ENCODE results near the gene RHOT2.
A peak's percentile ranks its signal among the peaks of the same experiment; 100 is the strongest.

RHOT2 gene

GRCh38 chr16:662597-662996 is 5.3 kb upstream of the RHOT2 start:
- H3K27me3 ChIP-seq (ENCODE audit: control insufficient read depth in 1 of 2, insufficient read depth in 2 of 2, low read length in 2 of 2): no peaks in the 10 kb centered on the region
- no peaks in the 10 kb centered on the region for H3K9me3 ChIP-seq (ENCODE audit: control insufficient read depth in 2 of 2, low read length in 2 of 2)
- H3K27ac ChIP-seq (ENCODE audit: low read length): no peak overlapping the region
- peaks cover 26% of the 10 kb centered on the region for H3K4me1 ChIP-seq (ENCODE audit: control insufficient read depth, insufficient read depth, low read length)
- peaks cover 0 to 3% of the 10 kb centered on the region in 2 donors for H3K36me3 ChIP-seq (ENCODE audit: control insufficient read depth in 2 of 2, insufficient read depth in 2 of 2, low read length in 2 of 2)
- H3K9ac ChIP-seq (ENCODE audit: low read length in 2 of 2): no peak overlapping the region
- no peak overlapping the region for H3K4me3 ChIP-seq (ENCODE audit: low read length in 2 of 2)

- no peak overlapping the region for H3K27ac ChIP-seq (ENCODE audit: low read length)
- peaks cover 21% of the 10 kb centered on the region for H3K4me1 ChIP-seq (ENCODE audit: control insufficient read depth, insufficient read depth, low read length)
- H3K36me3 ChIP-seq (ENCODE audit: control insufficient read depth in 2 of 2, insufficient read depth in 2 of 2, low read length in 2 of 2): peaks cover 6 to 11% of the 10 kb centered on the region in 2 donors
- no peak overlapping the region for H3K4me3 ChIP-seq (ENCODE audit: low read length in 2 of 2)
- no peaks in the 10 kb centered on the region for H3K27me3 ChIP-seq (ENCODE audit: control insufficient read depth in 1 of 2, insufficient read depth in 2 of 2, low read length in 2 of 2)
- no peak overlapping the region for H3K9ac ChIP-seq (ENCODE audit: low read length in 2 of 2)
- H3K9me3 ChIP-seq (ENCODE audit: control insufficient read depth in 2 of 2, low read length in 2 of 2): no peaks in the 10 kb centered on the region
These were observed 1.4 kb upstream of the RHOT2 start for GRCh38 chr16:666572-666971.

- peaks cover 6 to 16% of the 10 kb centered on the region in 2 donors for H3K36me3 ChIP-seq (ENCODE audit: control insufficient read depth in 2 of 2, insufficient read depth in 2 of 2, low read length in 2 of 2)
- H3K27me3 ChIP-seq (ENCODE audit: control insufficient read depth in 1 of 2, insufficient read depth in 2 of 2, low read length in 2 of 2): no peaks in the 10 kb centered on the region
- no peaks in the 10 kb centered on the region for H3K9me3 ChIP-seq (ENCODE audit: control insufficient read depth in 2 of 2, low read length in 2 of 2)
- H3K9ac ChIP-seq (ENCODE audit: low read length in 2 of 2): peak overlapping the region; percentile 72 to 93
- H3K4me1 ChIP-seq (ENCODE audit: control insufficient read depth, insufficient read depth, low read length): peaks cover 20% of the 10 kb centered on the region
- H3K27ac ChIP-seq (ENCODE audit: low read length): peak overlapping the region; percentile 66
- peak overlapping the region in 1 of 2 donors; percentile 82 for H3K4me3 ChIP-seq (ENCODE audit: low read length in 2 of 2)
These were observed 686 bp upstream of the RHOT2 start for GRCh38 chr16:667113-667779.

- peaks cover 13 to 20% of the 10 kb centered on the region in 2 donors for H3K36me3 ChIP-seq (ENCODE audit: control insufficient read depth in 2 of 2, insufficient read depth in 2 of 2, low read length in 2 of 2)
- no peaks in the 10 kb centered on the region for H3K9me3 ChIP-seq (ENCODE audit: control insufficient read depth in 2 of 2, low read length in 2 of 2)
- H3K4me3 ChIP-seq (ENCODE audit: low read length in 2 of 2): peak overlapping the region; percentile 58 to 82
- H3K27me3 ChIP-seq (ENCODE audit: control insufficient read depth in 1 of 2, insufficient read depth in 2 of 2, low read length in 2 of 2): no peaks in the 10 kb centered on the region
- H3K9ac ChIP-seq (ENCODE audit: low read length in 2 of 2): peak overlapping the region; percentile 75 to 93
- peak overlapping the region; percentile 66 for H3K27ac ChIP-seq (ENCODE audit: low read length)
- peaks cover 20% of the 10 kb centered on the region for H3K4me1 ChIP-seq (ENCODE audit: control insufficient read depth, insufficient read depth, low read length)
These were observed 713 bp downstream of the RHOT2 start for GRCh38 chr16:668519-669171.

GRCh38 chr16:669666-670065 is 1.7 kb downstream of the RHOT2 start:
- H3K36me3 ChIP-seq (ENCODE audit: control insufficient read depth in 2 of 2, insufficient read depth in 2 of 2, low read length in 2 of 2): peaks cover 13 to 20% of the 10 kb centered on the region in 2 donors
- H3K4me1 ChIP-seq (ENCODE audit: control insufficient read depth, insufficient read depth, low read length): peaks cover 20% of the 10 kb centered on the region
- peak overlapping the region in 1 of 2 donors; percentile 82 for H3K4me3 ChIP-seq (ENCODE audit: low read length in 2 of 2)
- H3K9ac ChIP-seq (ENCODE audit: low read length in 2 of 2): no peak overlapping the region
- no peaks in the 10 kb centered on the region for H3K27me3 ChIP-seq (ENCODE audit: control insufficient read depth in 1 of 2, insufficient read depth in 2 of 2, low read length in 2 of 2)
- no peaks in the 10 kb centered on the region for H3K9me3 ChIP-seq (ENCODE audit: control insufficient read depth in 2 of 2, low read length in 2 of 2)
- H3K27ac ChIP-seq (ENCODE audit: low read length): no peak overlapping the region

- H3K4me3 ChIP-seq (ENCODE audit: low read length in 2 of 2): no peak overlapping the region
- H3K36me3 ChIP-seq (ENCODE audit: control insufficient read depth in 2 of 2, insufficient read depth in 2 of 2, low read length in 2 of 2): peaks cover 13 to 20% of the 10 kb centered on the region in 2 donors
- no peak overlapping the region for H3K27ac ChIP-seq (ENCODE audit: low read length)
- no peak overlapping the region for H3K9ac ChIP-seq (ENCODE audit: low read length in 2 of 2)
- H3K9me3 ChIP-seq (ENCODE audit: control insufficient read depth in 2 of 2, low read length in 2 of 2): no peaks in the 10 kb centered on the region
- H3K27me3 ChIP-seq (ENCODE audit: control insufficient read depth in 1 of 2, insufficient read depth in 2 of 2, low read length in 2 of 2): peaks cover 0 to 4% of the 10 kb centered on the region in 2 donors
- peaks cover 30% of the 10 kb centered on the region for H3K4me1 ChIP-seq (ENCODE audit: control insufficient read depth, insufficient read depth, low read length)
These were observed 2.8 kb downstream of the RHOT2 start for GRCh38 chr16:670485-671352.

- peaks cover 0 to 4% of the 10 kb centered on the region in 2 donors for H3K27me3 ChIP-seq (ENCODE audit: control insufficient read depth in 1 of 2, insufficient read depth in 2 of 2, low read length in 2 of 2)
- no peak overlapping the region for H3K9ac ChIP-seq (ENCODE audit: low read length in 2 of 2)
- no peaks in the 10 kb centered on the region for H3K9me3 ChIP-seq (ENCODE audit: control insufficient read depth in 2 of 2, low read length in 2 of 2)
- no peak overlapping the region for H3K27ac ChIP-seq (ENCODE audit: low read length)
- H3K4me1 ChIP-seq (ENCODE audit: control insufficient read depth, insufficient read depth, low read length): peaks cover 37% of the 10 kb centered on the region
- H3K36me3 ChIP-seq (ENCODE audit: control insufficient read depth in 2 of 2, insufficient read depth in 2 of 2, low read length in 2 of 2): peaks cover 13 to 20% of the 10 kb centered on the region in 2 donors
- no peak overlapping the region for H3K4me3 ChIP-seq (ENCODE audit: low read length in 2 of 2)
These were observed 3.6 kb downstream of the RHOT2 start for GRCh38 chr16:671353-672131.

GRCh38 chr16:672371-672770 is 4.4 kb downstream of the RHOT2 start:
- Histone ChIP-seq H3K9ac (ENCODE audit: low read length in 2 of 2) (no peak overlapping the region), H3K36me3 (ENCODE audit: control insufficient read depth in 2 of 2, insufficient read depth in 2 of 2, low read length in 2 of 2) (peaks cover 13 to 20% of the 10 kb centered on the region in 2 donors), H3K4me3 (ENCODE audit: low read length in 2 of 2) (no peak overlapping the region), H3K27me3 (ENCODE audit: control insufficient read depth in 1 of 2, insufficient read depth in 2 of 2, low read length in 2 of 2) (peaks cover 0 to 4% of the 10 kb centered on the region in 2 donors), H3K27ac (ENCODE audit: low read length) (no peak overlapping the region), H3K4me1 (ENCODE audit: control insufficient read depth, insufficient read depth, low read length) (peaks cover 32% of the 10 kb centered on the region), H3K9me3 (ENCODE audit: control insufficient read depth in 2 of 2, low read length in 2 of 2) (no peaks in the 10 kb centered on the region)

GRCh38 chr16:672851-673250 is 4.9 kb downstream of the RHOT2 start:
- Histone ChIP-seq H3K4me3 (ENCODE audit: low read length in 2 of 2) (no peak overlapping the region), H3K9me3 (ENCODE audit: control insufficient read depth in 2 of 2, low read length in 2 of 2) (no peaks in the 10 kb centered on the region), H3K36me3 (ENCODE audit: control insufficient read depth in 2 of 2, insufficient read depth in 2 of 2, low read length in 2 of 2) (peaks cover 13 to 20% of the 10 kb centered on the region in 2 donors), H3K27me3 (ENCODE audit: control insufficient read depth in 1 of 2, insufficient read depth in 2 of 2, low read length in 2 of 2) (peaks cover 0 to 4% of the 10 kb centered on the region in 2 donors), H3K9ac (ENCODE audit: low read length in 2 of 2) (no peak overlapping the region), H3K27ac (ENCODE audit: low read length) (no peak overlapping the region), H3K4me1 (ENCODE audit: control insufficient read depth, insufficient read depth, low read length) (peaks cover 27% of the 10 kb centered on the region)

- Histone ChIP-seq H3K27ac (ENCODE audit: low read length) (no peak overlapping the region), H3K27me3 (ENCODE audit: control insufficient read depth in 1 of 2, insufficient read depth in 2 of 2, low read length in 2 of 2) (peaks cover 0 to 4% of the 10 kb centered on the region in 2 donors), H3K4me1 (ENCODE audit: control insufficient read depth, insufficient read depth, low read length) (peaks cover 27% of the 10 kb centered on the region), H3K9ac (ENCODE audit: low read length in 2 of 2) (no peak overlapping the region), H3K4me3 (ENCODE audit: low read length in 2 of 2) (no peak overlapping the region), H3K36me3 (ENCODE audit: control insufficient read depth in 2 of 2, insufficient read depth in 2 of 2, low read length in 2 of 2) (peaks cover 13 to 20% of the 10 kb centered on the region in 2 donors), H3K9me3 (ENCODE audit: control insufficient read depth in 2 of 2, low read length in 2 of 2) (no peaks in the 10 kb centered on the region)
These were observed 5.6 kb downstream of the RHOT2 start for GRCh38 chr16:673399-673991.
